Tibial artery (tissue), 4 donors: ENCODE results near the gene NUP62.

Experiments used
- DNase-seq, 2 donors: peaks; one replicate each; pipeline ENCODE4 v3.0.0-alpha.2; 2019
- H3K27ac ChIP-seq, 2 donors: fragments of 200-600 bp; sonication (generic) in 1 of 2; 1 replicate in 1 of 2; 2 replicates in 1 of 2; pipeline ENCODE4 v1.5.1; 2018 to 2019; ENCODE audit warnings: mild to moderate bottlenecking in 1 of 2
- H3K27me3 ChIP-seq, 2 donors: fragments of 200-600 bp; sonication (generic) in 1 of 2; one replicate each; pipeline versions ENCODE4 v1.5.1 to v1.6.0; 2016 to 2019
- H3K36me3 ChIP-seq, 3 donors: fragments of 200-600 bp; sonication (generic) in 2 of 3; one replicate each; pipeline ENCODE4 v1.5.1; 2016 to 2019; ENCODE audit warnings: mild to moderate bottlenecking in 2 of 3
- H3K4me1 ChIP-seq, 4 donors: fragments of 200-600 bp; sonication (generic) in 2 of 4; 1 replicate in 3 of 4; 2 replicates in 1 of 4; pipeline ENCODE4 v1.5.1; 2016 to 2019
- H3K4me3 ChIP-seq, 2 donors: fragments of 200-600 bp; sonication (generic) in 1 of 2; 1 replicate in 1 of 2; 2 replicates in 1 of 2; pipeline ENCODE4 v1.5.1; 2018 to 2019; ENCODE audit warnings: mild to moderate bottlenecking in 2 of 2
- H3K9me3 ChIP-seq, 3 donors: fragments of 200-600 bp; sonication (generic) in 1 of 3; one replicate each; pipeline ENCODE4 v1.5.1; 2016 to 2019
- CTCF ChIP-seq, 2 experiments: fragments of 200-600 bp in 1 of 2; fragments of 450-650 bp in 1 of 2; IDR thresholded peaks; one replicate each; pipeline ENCODE4 v1.5.1; 2017 to 2019; ENCODE audit warnings: antibody characterized with exemption in 2 of 2, mild to moderate bottlenecking in 1 of 2, moderate library complexity in 1 of 2
- intact Hi-C: fragments of 100-400 bp; cut with DNase I; formaldehyde crosslinking; loops from one replicate; pipeline ENCODE4 v1.15.0; 2023; ENCODE audit warnings: low total_unique reads

Gene NUP62

GRCh38 chr19:49920624-49921363, 8.5 kb downstream of the NUP62 start:
- no peak for TF ChIP-seq CTCF (IDR thresholded peaks at IDR 0.05)
- H3K9me3 ChIP-seq: no peaks in the 10 kb centered on the region
- H3K4me1 ChIP-seq: peaks cover 0 to 10% (median 6%) of the 10 kb centered on the region in 4 donors
- no peak overlapping the region for H3K27ac ChIP-seq
- intact Hi-C loops: no loop called here
- H3K36me3 ChIP-seq: peaks cover 11 to 91% (median 43%) of the 10 kb centered on the region in 3 donors
- no peaks in the 10 kb centered on the region for H3K27me3 ChIP-seq
- no peak overlapping the region for H3K4me3 ChIP-seq
- no peak for DNase-seq

GRCh38 chr19:49918089-49918488, 11.2 kb downstream of the NUP62 start:
- H3K4me1 ChIP-seq: no peaks in the 10 kb centered on the region
- H3K36me3 ChIP-seq: peaks cover 5 to 91% (median 36%) of the 10 kb centered on the region in 3 donors
- no peak overlapping the region for H3K27ac ChIP-seq
- no peak overlapping the region for H3K4me3 ChIP-seq
- intact Hi-C loops: no loop called here
- no peak for TF ChIP-seq CTCF (IDR thresholded peaks at IDR 0.05)
- DNase-seq: no peak
- H3K9me3 ChIP-seq: no peaks in the 10 kb centered on the region
- H3K27me3 ChIP-seq: no peaks in the 10 kb centered on the region

- no peak for DNase-seq
- no peak overlapping the region for H3K4me3 ChIP-seq
- no peak for TF ChIP-seq CTCF (IDR thresholded peaks at IDR 0.05)
- peaks cover 5 to 85% (median 27%) of the 10 kb centered on the region in 3 donors for H3K36me3 ChIP-seq
- H3K27me3 ChIP-seq: no peaks in the 10 kb centered on the region
- H3K9me3 ChIP-seq: no peaks in the 10 kb centered on the region
- intact Hi-C loops: no loop called here
- no peak overlapping the region for H3K27ac ChIP-seq
- peaks cover 0 to 5% (median 2%) of the 10 kb centered on the region in 4 donors for H3K4me1 ChIP-seq
Measured at GRCh38 chr19:49916839-49917733, 12.2 kb downstream of the NUP62 start.

- H3K27ac ChIP-seq: no peak overlapping the region
- peaks cover 0 to 19% (median 10%) of the 10 kb centered on the region in 4 donors for H3K4me1 ChIP-seq
- H3K9me3 ChIP-seq: no peaks in the 10 kb centered on the region
- no peak for DNase-seq
- TF ChIP-seq CTCF (IDR thresholded peaks at IDR 0.05): no peak
- no peaks in the 10 kb centered on the region for H3K27me3 ChIP-seq
- intact Hi-C loops: no loop called here
- H3K36me3 ChIP-seq: peaks cover 5 to 67% (median 16%) of the 10 kb centered on the region in 3 donors
- H3K4me3 ChIP-seq: no peak overlapping the region
Measured at GRCh38 chr19:49915271-49915670, 14.0 kb downstream of the NUP62 start.

- Histone ChIP-seq H3K36me3 (peaks cover 6 to 68% (median 24%) of the 10 kb centered on the region in 3 donors), H3K4me1 (peaks cover 0 to 19% (median 10%) of the 10 kb centered on the region in 4 donors)
Measured at GRCh38 chr19:49913720-49914119, 15.6 kb downstream of the NUP62 start.

More at GRCh38 chr19:49913720-49914119, 15.6 kb downstream of the NUP62 start:
- H3K27me3 ChIP-seq: no peaks in the 10 kb centered on the region
- no peak for TF ChIP-seq CTCF (IDR thresholded peaks at IDR 0.05)
- no peak overlapping the region for H3K4me3 ChIP-seq
- intact Hi-C loops: no loop called here
- no peaks in the 10 kb centered on the region for H3K9me3 ChIP-seq
- no peak overlapping the region for H3K27ac ChIP-seq
- no peak for DNase-seq
